DOHH2 (cell line): ENCODE data around the gene ZRANB1.

Experiments used
- H3F3A ChIP-seq: fragments of 200-600 bp; sonication (generic), shearing (Covaris generic); 2 replicates; pipeline ENCODE4 v1.6.0; 2016; ENCODE audit warnings: antibody characterized with exemption, mild to moderate bottlenecking; ENCODE audit not compliant: control insufficient read depth, insufficient read depth
- H3K27ac ChIP-seq: fragments of 200-600 bp; sonication (generic); 2 replicates; pipeline ENCODE4 v1.5.1; 2014; ENCODE audit warnings: low read depth, mild to moderate bottlenecking, low read length, moderate library complexity
- H3K27me3 ChIP-seq: fragments of 200-600 bp; sonication (generic); 2 replicates; pipeline ENCODE4 v1.6.1; 2014; ENCODE audit warnings: mild to moderate bottlenecking, low read length, mixed read lengths; ENCODE audit not compliant: control insufficient read depth
- H3K36me3 ChIP-seq: fragments of 200-600 bp; sonication (generic); 2 replicates; pipeline ENCODE4 v1.6.1; 2014; ENCODE audit warnings: mild to moderate bottlenecking, low read length, moderate library complexity, mixed read lengths; ENCODE audit not compliant: control insufficient read depth
- H3K4me1 ChIP-seq: fragments of 200-600 bp; sonication (generic); 2 replicates; pipeline ENCODE4 v1.6.1; 2014; ENCODE audit warnings: mild to moderate bottlenecking, low read length, mixed read lengths; ENCODE audit not compliant: control insufficient read depth
- H3K4me2 ChIP-seq: fragments of 200-600 bp; sonication (generic); 2 replicates; pipeline ENCODE4 v1.6.0; 2014; ENCODE audit warnings: mild to moderate bottlenecking, low read length, moderate library complexity
- H3K4me3 ChIP-seq: fragments of 200-600 bp; sonication (generic); 2 replicates; pipeline ENCODE4 v1.5.1; 2014; ENCODE audit warnings: mild to moderate bottlenecking, low read length, mixed read lengths
- H3K79me2 ChIP-seq: fragments of 200-600 bp; sonication (generic); 2 replicates; pipeline ENCODE4 v1.6.1; 2014; ENCODE audit warnings: mild to moderate bottlenecking, low read length, mixed read lengths; ENCODE audit not compliant: control insufficient read depth
- H3K9me2 ChIP-seq: fragments of 200-600 bp; sonication (generic); replicated peaks from 2 replicates; pipeline ENCODE4 v1.6.1; 2014; ENCODE audit warnings: mild to moderate bottlenecking, low read length, mixed read lengths; ENCODE audit not compliant: control insufficient read depth
- H3K9me3 ChIP-seq: fragments of 200-600 bp; sonication (generic); 2 replicates; pipeline ENCODE4 v1.6.1; 2014; ENCODE audit warnings: antibody characterized with exemption, low read length, mixed read lengths; ENCODE audit not compliant: control insufficient read depth, insufficient read depth
- H4K20me1 ChIP-seq: fragments of 200-600 bp; sonication (generic); 2 replicates; pipeline ENCODE4 v1.6.0; 2014; ENCODE audit warnings: low read depth, mild to moderate bottlenecking, antibody characterized with exemption, low read length, moderate library complexity; ENCODE audit not compliant: control insufficient read depth, insufficient read depth
- EZH2phosphoT487 ChIP-seq: fragments of 200-600 bp; sonication (generic); IDR thresholded peaks from 2 replicates; pipeline ENCODE4 v1.6.1; 2017; ENCODE audit warnings: borderline replicate concordance, mild to moderate bottlenecking, antibody characterized with exemption, low read length, moderate library complexity, mixed read lengths
- TF ChIP-seq, protein P1 (sequence below): fragments of 200-600 bp; sonication (generic); IDR thresholded peaks from one replicate; pipeline ENCODE4 v1.5.1; 2014; ENCODE audit warnings: antibody characterized with exemption, mild to moderate bottlenecking, low read depth, low read length; ENCODE audit not compliant: poor library complexity, severe bottlenecking

Gene ZRANB1

DNA sequence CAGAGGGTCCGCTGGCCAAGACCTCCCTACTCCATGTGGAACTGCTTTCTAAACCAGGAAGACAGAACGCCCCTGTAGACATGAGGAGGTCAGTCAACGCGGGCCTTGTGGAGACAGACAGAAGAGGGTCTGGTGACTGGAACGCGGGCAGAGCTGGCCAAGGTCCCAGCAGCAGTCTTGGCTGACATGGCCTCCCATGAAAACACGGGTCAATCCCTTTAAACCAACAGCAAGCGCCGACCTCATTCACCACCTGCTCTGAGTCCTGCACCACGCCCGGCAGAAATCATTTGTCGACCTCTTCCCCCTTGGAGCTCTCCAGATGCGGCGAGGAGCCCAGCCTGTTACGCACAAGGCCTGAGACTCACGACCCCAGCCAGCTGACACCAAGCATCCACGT is 78.5 kb downstream of the ZRANB1 start:
- Histone ChIP-seq H3K9me2 (no peaks in the 10 kb centered on the region), H3K79me2 (peaks cover 20% of the 10 kb centered on the region), H3K27ac (no peak overlapping the region), H3K27me3 (no peaks in the 10 kb centered on the region), H3F3A (peaks cover 6% of the 10 kb centered on the region; the same call in 1 of the 2 replicates), H3K36me3 (no peaks in the 10 kb centered on the region), H3K4me1 (peaks cover 31% of the 10 kb centered on the region), H3K4me3 (no peak overlapping the region), H3K4me2 (no peak overlapping the region), H4K20me1 (peaks cover 6% of the 10 kb centered on the region), H3K9me3 (no peaks in the 10 kb centered on the region)
- no peak for TF ChIP-seq EZH2phosphoT487

DNA sequence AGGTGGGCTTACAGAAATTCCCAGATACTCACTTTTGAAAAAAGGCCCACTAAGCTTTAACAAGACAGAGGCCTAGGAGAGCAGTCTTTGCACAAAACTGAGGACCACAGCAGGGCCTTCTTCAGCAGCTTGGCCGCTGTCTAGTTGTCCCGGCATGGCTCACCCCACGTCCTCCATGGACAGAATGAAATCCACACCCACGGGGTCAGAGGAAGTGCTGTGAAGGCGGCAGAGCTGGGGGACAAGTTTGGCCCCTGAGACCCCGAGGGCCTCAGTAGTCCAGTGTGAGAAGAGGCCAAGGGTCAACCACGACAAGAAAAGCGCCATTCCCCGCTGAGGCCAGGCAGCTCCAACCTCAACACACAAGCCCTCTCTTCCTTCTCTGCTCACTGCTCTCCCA is 78.9 kb downstream of the ZRANB1 start:
- H3K9me2 ChIP-seq: no peaks in the 10 kb centered on the region
- no peak overlapping the region for H3K27ac ChIP-seq
- H4K20me1 ChIP-seq: peaks cover 6% of the 10 kb centered on the region
- H3K4me3 ChIP-seq: no peak overlapping the region
- H3F3A ChIP-seq: peaks cover 6% of the 10 kb centered on the region; the same call in 1 of the 2 replicates
- peaks cover 20% of the 10 kb centered on the region for H3K79me2 ChIP-seq
- H3K9me3 ChIP-seq: no peaks in the 10 kb centered on the region
- no peaks in the 10 kb centered on the region for H3K36me3 ChIP-seq
- no peak overlapping the region for H3K4me2 ChIP-seq
- H3K27me3 ChIP-seq: no peaks in the 10 kb centered on the region
- H3K4me1 ChIP-seq: peaks cover 36% of the 10 kb centered on the region
- TF ChIP-seq EZH2phosphoT487: no peak
- TF ChIP-seq, protein P1, sequence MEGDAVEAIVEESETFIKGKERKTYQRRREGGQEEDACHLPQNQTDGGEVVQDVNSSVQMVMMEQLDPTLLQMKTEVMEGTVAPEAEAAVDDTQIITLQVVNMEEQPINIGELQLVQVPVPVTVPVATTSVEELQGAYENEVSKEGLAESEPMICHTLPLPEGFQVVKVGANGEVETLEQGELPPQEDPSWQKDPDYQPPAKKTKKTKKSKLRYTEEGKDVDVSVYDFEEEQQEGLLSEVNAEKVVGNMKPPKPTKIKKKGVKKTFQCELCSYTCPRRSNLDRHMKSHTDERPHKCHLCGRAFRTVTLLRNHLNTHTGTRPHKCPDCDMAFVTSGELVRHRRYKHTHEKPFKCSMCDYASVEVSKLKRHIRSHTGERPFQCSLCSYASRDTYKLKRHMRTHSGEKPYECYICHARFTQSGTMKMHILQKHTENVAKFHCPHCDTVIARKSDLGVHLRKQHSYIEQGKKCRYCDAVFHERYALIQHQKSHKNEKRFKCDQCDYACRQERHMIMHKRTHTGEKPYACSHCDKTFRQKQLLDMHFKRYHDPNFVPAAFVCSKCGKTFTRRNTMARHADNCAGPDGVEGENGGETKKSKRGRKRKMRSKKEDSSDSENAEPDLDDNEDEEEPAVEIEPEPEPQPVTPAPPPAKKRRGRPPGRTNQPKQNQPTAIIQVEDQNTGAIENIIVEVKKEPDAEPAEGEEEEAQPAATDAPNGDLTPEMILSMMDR: no peak

- Histone ChIP-seq H4K20me1 (peaks cover 6% of the 10 kb centered on the region), H3K27ac (no peak overlapping the region), H3K79me2 (peaks cover 20% of the 10 kb centered on the region), H3K27me3 (no peaks in the 10 kb centered on the region), H3F3A (peaks cover 6% of the 10 kb centered on the region; the same call in 1 of the 2 replicates), H3K4me1 (peaks cover 44% of the 10 kb centered on the region), H3K9me3 (no peaks in the 10 kb centered on the region), H3K36me3 (no peaks in the 10 kb centered on the region), H3K9me2 (no peaks in the 10 kb centered on the region), H3K4me2 (no peak overlapping the region), H3K4me3 (no peak overlapping the region)
- TF ChIP-seq, protein P1: no peak
- TF ChIP-seq EZH2phosphoT487: no peak
Measured at GRCh38 chr10:125021686-125022344, 79.9 kb downstream of the ZRANB1 start.

- Histone ChIP-seq H3K79me2 (peaks cover 20% of the 10 kb centered on the region), H3K27me3 (no peaks in the 10 kb centered on the region), H3K27ac (no peak overlapping the region), H3K4me1 (peaks cover 44% of the 10 kb centered on the region), H3K4me2 (no peak overlapping the region), H3K4me3 (no peak overlapping the region), H3F3A (peaks cover 6% of the 10 kb centered on the region; the same call in 1 of the 2 replicates), H3K9me2 (no peaks in the 10 kb centered on the region), H4K20me1 (peaks cover 6% of the 10 kb centered on the region), H3K9me3 (no peaks in the 10 kb centered on the region), H3K36me3 (no peaks in the 10 kb centered on the region)
- TF ChIP-seq EZH2phosphoT487: no peak
- TF ChIP-seq, protein P1: no peak
Measured at GRCh38 chr10:125022671-125023070, 80.7 kb downstream of the ZRANB1 start.
